ENCODE data around the gene STEAP2.

STEAP2 gene

GRCh38 chr7:90272242-90272641, 60.7 kb downstream of the STEAP2 start:
- DNase-seq (ENCODE audit: low read depth): no peak

GRCh38 chr7:90274161-90274560, 62.6 kb downstream of the STEAP2 start:
- no peak for DNase-seq (ENCODE audit: low read depth)

GRCh38 chr7:90276033-90276728, 64.6 kb downstream of the STEAP2 start:
- no peak for DNase-seq (ENCODE audit: low read depth)
